Measurements from ENCODE around the gene RANBP3. TPM values are rescaled to one million over a fixed set of nuclear protein-coding genes. Genes with fewer than 3 reads are reported as not detected.

RANBP3 gene
- total RNA-seq, 2 donors from 2014 or later = 77.4 to 81.4 TPM

DNA sequence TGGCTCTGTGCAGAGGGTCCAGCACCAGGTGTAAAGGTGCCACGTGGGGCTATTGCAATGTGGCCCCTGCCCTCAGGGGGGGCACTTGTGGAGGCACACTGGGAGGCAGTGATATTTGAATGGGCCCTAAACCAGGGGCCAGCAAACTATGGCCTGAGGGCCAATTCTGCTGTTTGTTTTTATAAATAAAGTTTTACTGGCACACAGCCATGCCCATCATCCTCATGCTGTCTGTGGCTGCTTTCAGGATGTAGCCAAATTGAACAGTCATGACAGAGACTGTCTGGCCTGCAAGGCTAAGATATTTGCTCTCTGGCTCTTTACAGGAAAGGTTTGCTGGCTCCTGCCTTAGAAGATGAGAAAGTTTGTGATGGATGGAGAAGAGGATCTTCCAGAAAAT is 33.9 kb upstream of the RANBP3 start:
- WGBS, 2 experiments (ENCODE audit: insufficient coverage in 1 of 2, insufficient read length in 1 of 2) = 91 to 100% methylated on average over 1 of the region's 1 CpG
- H3K27ac Mint-ChIP-seq = no peak overlapping the region
- H3K36me3 ChIP-seq (ENCODE audit: control insufficient read depth, insufficient read depth, low read length) = no peaks in the 10 kb centered on the region
- H3K9me3 ChIP-seq (ENCODE audit: control insufficient read depth, low read length) = no peaks in the 10 kb centered on the region
- no peak overlapping the region for H3K27ac ChIP-seq (ENCODE audit: low read depth, low read length)
- no peaks in the 10 kb centered on the region for H3K4me1 ChIP-seq (ENCODE audit: control insufficient read depth, insufficient read depth, low read length)
- H3K9ac ChIP-seq (ENCODE audit: extremely low read depth, low read length, poor library complexity, severe bottlenecking) = no peak overlapping the region
- H3K4me3 Mint-ChIP-seq = no peak overlapping the region
- H3K9me3 Mint-ChIP-seq = no peaks in the 10 kb centered on the region
- peaks cover 2% of the 10 kb centered on the region for H3K36me3 Mint-ChIP-seq (ENCODE audit: low read depth)
- no peaks in the 10 kb centered on the region for H3K4me1 Mint-ChIP-seq
- no peak for DNase-seq
- no peak for TF ChIP-seq CTCF (conservative IDR thresholded peaks at IDR 0.05)
- no peaks in the 10 kb centered on the region for H3K27me3 ChIP-seq (ENCODE audit: control insufficient read depth, insufficient read depth, low read length, poor library complexity, severe bottlenecking)
- no peak overlapping the region for H3K4me3 ChIP-seq (ENCODE audit: low read length)
- H3K27me3 Mint-ChIP-seq (ENCODE audit: insufficient read depth) = peaks cover 4% of the 10 kb centered on the region

GRCh38 chr19:6011206-6011605 is 33.3 kb upstream of the RANBP3 start:
- H3K4me3 Mint-ChIP-seq = no peak overlapping the region
- H3K4me1 Mint-ChIP-seq = no peaks in the 10 kb centered on the region
- no peaks in the 10 kb centered on the region for H3K9me3 ChIP-seq (ENCODE audit: control insufficient read depth, low read length)
- H3K27ac Mint-ChIP-seq = no peak overlapping the region
- 85 to 89% methylated on average over 8 to 10 of the region's 10 CpGs for WGBS, 2 experiments (ENCODE audit: insufficient coverage in 1 of 2, insufficient read length in 1 of 2)
- no peak for TF ChIP-seq CTCF (conservative IDR thresholded peaks at IDR 0.05)
- H3K27me3 Mint-ChIP-seq (ENCODE audit: insufficient read depth) = peaks cover under 1% of the 10 kb centered on the region
- H3K9ac ChIP-seq (ENCODE audit: extremely low read depth, low read length, poor library complexity, severe bottlenecking) = no peak overlapping the region
- no peaks in the 10 kb centered on the region for H3K4me1 ChIP-seq (ENCODE audit: control insufficient read depth, insufficient read depth, low read length)
- no peak for DNase-seq
- no peaks in the 10 kb centered on the region for H3K9me3 Mint-ChIP-seq
- no peak overlapping the region for H3K4me3 ChIP-seq (ENCODE audit: low read length)
- no peaks in the 10 kb centered on the region for H3K27me3 ChIP-seq (ENCODE audit: control insufficient read depth, insufficient read depth, low read length, poor library complexity, severe bottlenecking)
- peaks cover 2% of the 10 kb centered on the region for H3K36me3 Mint-ChIP-seq (ENCODE audit: low read depth)
- H3K27ac ChIP-seq (ENCODE audit: low read depth, low read length) = no peak overlapping the region
- H3K36me3 ChIP-seq (ENCODE audit: control insufficient read depth, insufficient read depth, low read length) = no peaks in the 10 kb centered on the region

GRCh38 chr19:6010107-6010506 is 32.2 kb upstream of the RANBP3 start:
- Mint-ChIP-seq H3K27me3 (ENCODE audit: insufficient read depth) (no peaks in the 10 kb centered on the region), H3K27ac (no peak overlapping the region)
- no peak for TF ChIP-seq CTCF (conservative IDR thresholded peaks at IDR 0.05)

More at GRCh38 chr19:6010107-6010506, 32.2 kb upstream of the RANBP3 start:
- H3K4me1 ChIP-seq (ENCODE audit: control insufficient read depth, insufficient read depth, low read length) = no peaks in the 10 kb centered on the region
- no peak overlapping the region for H3K9ac ChIP-seq (ENCODE audit: extremely low read depth, low read length, poor library complexity, severe bottlenecking)
- H3K27me3 ChIP-seq (ENCODE audit: control insufficient read depth, insufficient read depth, low read length, poor library complexity, severe bottlenecking) = no peaks in the 10 kb centered on the region
- Mint-ChIP-seq H3K9me3 (no peaks in the 10 kb centered on the region), H3K36me3 (ENCODE audit: low read depth) (peaks cover 2% of the 10 kb centered on the region), H3K4me3 (no peak overlapping the region), H3K4me1 (no peaks in the 10 kb centered on the region)
- no peak overlapping the region for H3K27ac ChIP-seq (ENCODE audit: low read depth, low read length)
- H3K36me3 ChIP-seq (ENCODE audit: control insufficient read depth, insufficient read depth, low read length) = no peaks in the 10 kb centered on the region
- DNase-seq = no peak
- no peak overlapping the region for H3K4me3 ChIP-seq (ENCODE audit: low read length)
- WGBS, 2 experiments (ENCODE audit: insufficient coverage in 1 of 2, insufficient read length in 1 of 2) = 90 to 91% methylated on average over 8 to 16 of the region's 16 CpGs
- no peaks in the 10 kb centered on the region for H3K9me3 ChIP-seq (ENCODE audit: control insufficient read depth, low read length)

All from endodermal cell (in vitro differentiated cells).